BJ (cell line): ENCODE results near the gene HINT2. TPM values are rescaled to one million over a fixed set of nuclear protein-coding genes. Genes with fewer than 3 reads are reported as not detected.

Experiments
- CTCF ChIA-PET: fragments of 350-600 bp; formaldehyde crosslinking; extraction: SDS; loops from one replicate; lab custom pipeline; 2021; ENCODE audit warnings: antibody characterized with exemption, inconsistent platforms; lab: Yijun Ruan, JAX
- POLR2A ChIA-PET: fragments of 300-600 bp; sonication (Branson Sonifier 250); formaldehyde crosslinking; extraction: SDS; loops from one replicate; lab custom pipeline; 2021; ENCODE audit warnings: antibody characterized with exemption; lab: Charles Lee
- DNase-seq: peaks from one replicate; pipeline ENCODE4 v3.0.0-alpha.2; 2011; ENCODE audit warnings: low read depth
- H3K27me3 ChIP-seq: 2 replicates; pipeline ENCODE4 v1.6.0; 2011; ENCODE audit warnings: low read length; ENCODE audit not compliant: control insufficient read depth, insufficient read depth
- H3K36me3 ChIP-seq: 2 replicates; pipeline ENCODE4 v1.5.1; 2011; ENCODE audit warnings: low read length; ENCODE audit not compliant: control insufficient read depth, insufficient read depth
- H3K4me3 ChIP-seq: 2 replicates; pipeline ENCODE4 v1.5.1; 2011; ENCODE audit warnings: low read depth, mild to moderate bottlenecking, control low read depth, low read length
- CTCF ChIP-seq: IDR thresholded peaks from 2 replicates; pipeline ENCODE4 v1.5.1; 2011; ENCODE audit warnings: low read depth, mild to moderate bottlenecking, control low read depth, inconsistent platforms, low read length, moderate library complexity; ENCODE audit not compliant: insufficient read depth
- polyA plus RNA-seq: library from polyadenylated mRNA; depleted of rRNA; stranded (reverse); fragments of >200 nt; gene quantifications from 2 replicates; pipeline ENCODE4 v1.2.3, GENCODE V29; 2011

The HINT2 gene
- polyA plus RNA-seq, 1 experiment = 30.0 TPM

GRCh38 chr9:35839926-35840325 lies 25.1 kb upstream of the HINT2 start:
- TF ChIP-seq CTCF = no peak
- Histone ChIP-seq H3K27me3 (no peaks in the 10 kb centered on the region), H3K36me3 (peaks cover 2% of the 10 kb centered on the region; the same call in 1 of the 2 replicates), H3K4me3 (no peak overlapping the region)
- ChIA-PET CTCF (interaction anchor here (0.7 to 1.2 kb wide), 3 partner anchors 14 to 50 kb away, joined by 3 to 4 read pairs (median 4); no protein-coding TSS in a partner anchor), POLR2A (no interaction called here)
- no peak for DNase-seq

GRCh38 chr9:35836595-35836994 lies 21.8 kb upstream of the HINT2 start:
- no peak overlapping the region for H3K4me3 ChIP-seq
- H3K27me3 ChIP-seq = no peaks in the 10 kb centered on the region
- H3K36me3 ChIP-seq = peaks cover 3% of the 10 kb centered on the region; the same call in 1 of the 2 replicates
- TF ChIP-seq CTCF = no peak
- POLR2A ChIA-PET = no interaction called here
- CTCF ChIA-PET = interaction anchor here (0.6 to 2.1 kb wide), 7 partner anchors 8 to 286 kb away, joined by 3 to 8 read pairs (median 4); partner anchors contain the start of genes FAM221B and TMEM8B
- DNase-seq = no peak

- Histone ChIP-seq H3K4me3 (no peak overlapping the region), H3K36me3 (0 out of 2 replicates have a peak, but pooled peaks cover 1% of the 10 kb centered on the region), H3K27me3 (no peaks in the 10 kb centered on the region)
- DNase-seq = no peak
- TF ChIP-seq CTCF = no peak
- ChIA-PET POLR2A (no interaction called here), CTCF (interaction anchor here (0.6 to 1.9 kb wide), 7 partner anchors 9 to 285 kb away, joined by 3 to 6 read pairs (median 3); no protein-coding TSS in a partner anchor)
Observed at GRCh38 chr9:35835766-35836165, 20.9 kb upstream of the HINT2 start.

GRCh38 chr9:35835216-35835632 lies 20.4 kb upstream of the HINT2 start:
- 0 out of 2 replicates have a peak, but pooled peaks cover 1% of the 10 kb centered on the region for H3K36me3 ChIP-seq
- H3K4me3 ChIP-seq = no peak overlapping the region
- peak; percentile 29; the same call in 1 of the 2 replicates for TF ChIP-seq CTCF
- ChIA-PET CTCF (interaction anchor here (0.6 to 1.9 kb wide), 7 partner anchors 9 to 75 kb away, joined by 3 to 6 read pairs (median 3); no protein-coding TSS in a partner anchor), POLR2A (no interaction called here)
- no peak for DNase-seq
- no peaks in the 10 kb centered on the region for H3K27me3 ChIP-seq

- CTCF ChIA-PET = interaction anchor here (0.8 to 1.9 kb wide), 6 partner anchors 11 to 76 kb away, joined by 3 to 5 read pairs (median 4); no protein-coding TSS in a partner anchor
- Histone ChIP-seq H3K4me3 (no peak overlapping the region), H3K36me3 (0 out of 2 replicates have a peak, but pooled peaks cover 1% of the 10 kb centered on the region), H3K27me3 (no peaks in the 10 kb centered on the region)
- no peak for DNase-seq
- no peak for TF ChIP-seq CTCF
- POLR2A ChIA-PET = no interaction called here
Observed at GRCh38 chr9:35834260-35835215, 19.7 kb upstream of the HINT2 start.
